ENCODE data around the gene AMBRA1.
"Not testable (repeated sequence)": the region's sequence is repeated elsewhere in the genome, so short reads cannot be mapped to it uniquely, and the experiment has no call there.

Gene AMBRA1

GRCh38 chr11:46378296-46378695 is 215.5 kb downstream of the AMBRA1 start:
- Histone ChIP-seq H3K4me3 (ENCODE audit: low read length) (no peak overlapping the region), H3K9ac (ENCODE audit: low read length) (no peak overlapping the region), H3K27me3 (ENCODE audit: control insufficient read depth, insufficient read depth, low read length) (peaks cover 5% of the 10 kb centered on the region), H3K36me3 (ENCODE audit: control insufficient read depth, insufficient read depth, low read length) (peaks cover 18% of the 10 kb centered on the region), H3K4me1 (ENCODE audit: control insufficient read depth, insufficient read depth, low read length) (peaks cover 3% of the 10 kb centered on the region), H3K27ac (ENCODE audit: low read depth, low read length) (no peak overlapping the region)

- no peak overlapping the region for H3K27ac ChIP-seq (ENCODE audit: low read depth, low read length)
- H3K9ac ChIP-seq (ENCODE audit: low read length), result no peak overlapping the region
- H3K36me3 ChIP-seq (ENCODE audit: control insufficient read depth, insufficient read depth, low read length), result peaks cover 18% of the 10 kb centered on the region
- H3K27me3 ChIP-seq (ENCODE audit: control insufficient read depth, insufficient read depth, low read length), result peaks cover 5% of the 10 kb centered on the region
- no peak overlapping the region for H3K4me3 ChIP-seq (ENCODE audit: low read length)
- H3K4me1 ChIP-seq (ENCODE audit: control insufficient read depth, insufficient read depth, low read length), result peaks cover 3% of the 10 kb centered on the region
Observed at GRCh38 chr11:46377831-46378230, 216.0 kb downstream of the AMBRA1 start.

- H3K36me3 ChIP-seq (ENCODE audit: control insufficient read depth, insufficient read depth, low read length), result peaks cover 18% of the 10 kb centered on the region
Observed at GRCh38 chr11:46377290-46377689, 216.5 kb downstream of the AMBRA1 start.

GRCh38 chr11:46376258-46377050 is 217.4 kb downstream of the AMBRA1 start:
- peaks cover 18% of the 10 kb centered on the region for H3K36me3 ChIP-seq (ENCODE audit: control insufficient read depth, insufficient read depth, low read length)
- no peaks in the 10 kb centered on the region for H3K4me1 ChIP-seq (ENCODE audit: control insufficient read depth, insufficient read depth, low read length)

More at GRCh38 chr11:46377290-46377689, 216.5 kb downstream of the AMBRA1 start:
- H3K27ac ChIP-seq (ENCODE audit: low read depth, low read length), result no peak overlapping the region
- peaks cover 4% of the 10 kb centered on the region for H3K27me3 ChIP-seq (ENCODE audit: control insufficient read depth, insufficient read depth, low read length)
- no peak overlapping the region for H3K4me3 ChIP-seq (ENCODE audit: low read length)
- no peak overlapping the region for H3K9ac ChIP-seq (ENCODE audit: low read length)
- no peaks in the 10 kb centered on the region for H3K4me1 ChIP-seq (ENCODE audit: control insufficient read depth, insufficient read depth, low read length)

GRCh38 chr11:46375392-46376101 is 218.3 kb downstream of the AMBRA1 start:
- H3K4me1 ChIP-seq (ENCODE audit: control insufficient read depth, insufficient read depth, low read length), result no peaks in the 10 kb centered on the region
- no peak overlapping the region for H3K4me3 ChIP-seq (ENCODE audit: low read length)
- peaks cover 18% of the 10 kb centered on the region for H3K36me3 ChIP-seq (ENCODE audit: control insufficient read depth, insufficient read depth, low read length)
- H3K9ac ChIP-seq (ENCODE audit: low read length), result no peak overlapping the region
- H3K27ac ChIP-seq (ENCODE audit: low read depth, low read length), result no peak overlapping the region
- H3K27me3 ChIP-seq (ENCODE audit: control insufficient read depth, insufficient read depth, low read length), result no peaks in the 10 kb centered on the region

More at GRCh38 chr11:46376258-46377050, 217.4 kb downstream of the AMBRA1 start:
- Histone ChIP-seq H3K27me3 (ENCODE audit: control insufficient read depth, insufficient read depth, low read length) (no peaks in the 10 kb centered on the region), H3K27ac (ENCODE audit: low read depth, low read length) (no peak overlapping the region), H3K4me3 (ENCODE audit: low read length) (no peak overlapping the region), H3K9ac (ENCODE audit: low read length) (no peak overlapping the region)

- H3K9ac ChIP-seq (ENCODE audit: low read length), result no peak overlapping the region
- H3K36me3 ChIP-seq (ENCODE audit: control insufficient read depth, insufficient read depth, low read length), result peaks cover 22% of the 10 kb centered on the region
- no peak overlapping the region for H3K27ac ChIP-seq (ENCODE audit: low read depth, low read length)
- no peaks in the 10 kb centered on the region for H3K27me3 ChIP-seq (ENCODE audit: control insufficient read depth, insufficient read depth, low read length)
- no peak overlapping the region for H3K4me3 ChIP-seq (ENCODE audit: low read length)
- H3K4me1 ChIP-seq (ENCODE audit: control insufficient read depth, insufficient read depth, low read length), result no peaks in the 10 kb centered on the region
Observed at GRCh38 chr11:46374815-46375214, 219.0 kb downstream of the AMBRA1 start.

- Histone ChIP-seq H3K9ac (ENCODE audit: low read length) (no peak overlapping the region), H3K4me3 (ENCODE audit: low read length) (no peak overlapping the region), H3K36me3 (ENCODE audit: control insufficient read depth, insufficient read depth, low read length) (peaks cover 24% of the 10 kb centered on the region), H3K4me1 (ENCODE audit: control insufficient read depth, insufficient read depth, low read length) (no peaks in the 10 kb centered on the region), H3K27me3 (ENCODE audit: control insufficient read depth, insufficient read depth, low read length) (no peaks in the 10 kb centered on the region), H3K27ac (ENCODE audit: low read depth, low read length) (no peak overlapping the region)
Observed at GRCh38 chr11:46373787-46374740, 219.8 kb downstream of the AMBRA1 start.

- H3K27ac ChIP-seq (ENCODE audit: low read depth, low read length); H3K27me3 ChIP-seq (ENCODE audit: control insufficient read depth, insufficient read depth, low read length); H3K4me3 ChIP-seq (ENCODE audit: low read length); H3K9ac ChIP-seq (ENCODE audit: low read length); H3K4me1 ChIP-seq (ENCODE audit: control insufficient read depth, insufficient read depth, low read length): not testable (repeated sequence)
- peaks cover 29% of the 10 kb centered on the region for H3K36me3 ChIP-seq (ENCODE audit: control insufficient read depth, insufficient read depth, low read length)
Observed at GRCh38 chr11:46372501-46372900, 221.3 kb downstream of the AMBRA1 start.

- no peak overlapping the region for H3K4me3 ChIP-seq (ENCODE audit: low read length)
Observed at GRCh38 chr11:46372086-46372485, 221.7 kb downstream of the AMBRA1 start.

GRCh38 chr11:46371262-46371661 is 222.6 kb downstream of the AMBRA1 start:
- H3K27me3 ChIP-seq (ENCODE audit: control insufficient read depth, insufficient read depth, low read length), result not testable (repeated sequence)
- H3K36me3 ChIP-seq (ENCODE audit: control insufficient read depth, insufficient read depth, low read length), result peaks cover 29% of the 10 kb centered on the region

More at GRCh38 chr11:46372086-46372485, 221.7 kb downstream of the AMBRA1 start:
- Histone ChIP-seq H3K36me3 (ENCODE audit: control insufficient read depth, insufficient read depth, low read length) (peaks cover 29% of the 10 kb centered on the region), H3K9ac (ENCODE audit: low read length) (no peak overlapping the region), H3K27ac (ENCODE audit: low read depth, low read length) (no peak overlapping the region), H3K4me1 (ENCODE audit: control insufficient read depth, insufficient read depth, low read length) (no peaks in the 10 kb centered on the region), H3K27me3 (ENCODE audit: control insufficient read depth, insufficient read depth, low read length) (no peaks in the 10 kb centered on the region)

GRCh38 chr11:46370253-46370652 is 223.6 kb downstream of the AMBRA1 start:
- Histone ChIP-seq H3K9ac (ENCODE audit: low read length) (no peak overlapping the region), H3K36me3 (ENCODE audit: control insufficient read depth, insufficient read depth, low read length) (peaks cover 25% of the 10 kb centered on the region), H3K4me3 (ENCODE audit: low read length) (no peak overlapping the region), H3K27ac (ENCODE audit: low read depth, low read length) (no peak overlapping the region), H3K27me3 (ENCODE audit: control insufficient read depth, insufficient read depth, low read length) (no peaks in the 10 kb centered on the region), H3K4me1 (ENCODE audit: control insufficient read depth, insufficient read depth, low read length) (no peaks in the 10 kb centered on the region)

More at GRCh38 chr11:46371262-46371661, 222.6 kb downstream of the AMBRA1 start:
- not testable (repeated sequence) for H3K4me1 ChIP-seq (ENCODE audit: control insufficient read depth, insufficient read depth, low read length); H3K9ac ChIP-seq (ENCODE audit: low read length); H3K27ac ChIP-seq (ENCODE audit: low read depth, low read length); H3K4me3 ChIP-seq (ENCODE audit: low read length)
